KMS-11 (cell line): ENCODE results near the gene LYZ.

Source experiments
- H2AFZ ChIP-seq: fragments of 200-600 bp; sonication (generic); 2 replicates; pipeline ENCODE4 v1.6.1; 2016; ENCODE audit warnings: antibody characterized with exemption, mixed run types, low read depth
- H3K27ac ChIP-seq: fragments of 200-600 bp; sonication (generic); 2 replicates; pipeline ENCODE4 v1.6.1; 2016; ENCODE audit warnings: mild to moderate bottlenecking, mixed run types
- H3K27me3 ChIP-seq: fragments of 200-600 bp; sonication (generic); 2 replicates; pipeline ENCODE4 v1.6.1; 2017; ENCODE audit warnings: mild to moderate bottlenecking, low read depth, mixed run types, moderate library complexity; ENCODE audit not compliant: insufficient read depth
- H3K36me3 ChIP-seq: fragments of 200-600 bp; sonication (generic); 2 replicates; pipeline ENCODE4 v1.6.1; 2017; ENCODE audit warnings: mild to moderate bottlenecking, mixed run types; ENCODE audit not compliant: insufficient read depth
- H3K4me1 ChIP-seq: fragments of 200-600 bp; sonication (generic); 2 replicates; pipeline ENCODE4 v1.6.1; 2016; ENCODE audit warnings: mild to moderate bottlenecking, low read depth, mixed run types; ENCODE audit not compliant: poor library complexity, severe bottlenecking
- H3K4me2 ChIP-seq: fragments of 200-600 bp; sonication (generic); 2 replicates; pipeline ENCODE4 v1.7.0; 2016; ENCODE audit warnings: mild to moderate bottlenecking, mixed run types
- H3K4me3 ChIP-seq: fragments of 200-600 bp; sonication (generic); IDR thresholded peaks from 2 replicates; pipeline ENCODE4 v1.6.1; 2017; ENCODE audit warnings: low read depth, low read length, mixed read lengths; ENCODE audit not compliant: insufficient read depth
- H3K79me2 ChIP-seq: fragments of 200-600 bp; sonication (generic); 2 replicates; pipeline ENCODE4 v1.6.1; 2016; ENCODE audit warnings: low read depth, mixed run types; ENCODE audit not compliant: insufficient read depth
- H3K9ac ChIP-seq: fragments of 200-600 bp; sonication (generic); 2 replicates; pipeline ENCODE4 v1.6.1; 2016; ENCODE audit warnings: mild to moderate bottlenecking, mixed run types
- H4K20me1 ChIP-seq: fragments of 200-600 bp; sonication (generic); 2 replicates; pipeline ENCODE4 v1.6.1; 2016; ENCODE audit warnings: mild to moderate bottlenecking, mixed run types; ENCODE audit not compliant: insufficient read depth
- TF ChIP-seq, protein P1 (sequence below): fragments of 200-600 bp; sonication (generic); conservative IDR thresholded peaks from 2 replicates; pipeline ENCODE4 v1.6.1; 2017; ENCODE audit warnings: low read depth, mild to moderate bottlenecking, antibody characterized with exemption, low read length, moderate library complexity, mixed read lengths

The LYZ gene

DNA sequence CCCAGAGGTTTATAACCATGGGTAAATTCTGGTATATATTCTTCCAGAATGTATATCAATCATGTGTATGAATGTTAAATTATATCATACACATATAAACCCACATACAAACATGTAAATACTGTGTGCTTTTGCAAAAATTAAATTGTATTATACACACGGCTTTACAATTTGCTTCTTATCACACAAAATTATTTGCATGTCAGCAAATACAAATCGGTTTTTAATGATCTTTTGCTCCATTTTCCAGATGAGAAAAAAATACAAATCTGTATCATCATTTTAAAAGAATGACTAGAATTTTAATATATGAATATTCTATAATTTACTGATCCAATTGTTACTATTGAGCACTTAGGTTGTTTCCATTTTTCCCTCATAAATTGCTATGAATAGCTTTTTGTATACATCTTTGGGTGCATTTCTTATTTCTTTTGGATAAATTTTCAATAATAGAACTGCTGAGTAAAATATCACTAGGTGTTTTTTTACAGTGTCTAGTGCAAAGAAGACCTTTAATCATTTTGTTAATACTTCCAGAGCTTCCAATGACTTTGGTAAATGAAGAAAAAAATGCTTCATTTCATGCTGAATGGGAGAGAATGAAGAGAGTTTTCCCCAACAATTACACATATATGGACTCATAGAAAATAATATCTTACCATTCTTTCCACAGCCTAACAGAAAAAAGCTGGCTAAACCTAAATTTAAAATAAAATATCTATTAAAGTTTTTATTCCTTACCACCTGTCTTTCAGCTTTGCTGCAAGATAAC, 3.5 kb downstream of the LYZ start:
- no peaks in the 10 kb centered on the region for H4K20me1 ChIP-seq
- no peak overlapping the region for H3K9ac ChIP-seq
- H3K4me3 ChIP-seq: no peak overlapping the region
- H3K79me2 ChIP-seq: no peaks in the 10 kb centered on the region
- TF ChIP-seq, protein P1, sequence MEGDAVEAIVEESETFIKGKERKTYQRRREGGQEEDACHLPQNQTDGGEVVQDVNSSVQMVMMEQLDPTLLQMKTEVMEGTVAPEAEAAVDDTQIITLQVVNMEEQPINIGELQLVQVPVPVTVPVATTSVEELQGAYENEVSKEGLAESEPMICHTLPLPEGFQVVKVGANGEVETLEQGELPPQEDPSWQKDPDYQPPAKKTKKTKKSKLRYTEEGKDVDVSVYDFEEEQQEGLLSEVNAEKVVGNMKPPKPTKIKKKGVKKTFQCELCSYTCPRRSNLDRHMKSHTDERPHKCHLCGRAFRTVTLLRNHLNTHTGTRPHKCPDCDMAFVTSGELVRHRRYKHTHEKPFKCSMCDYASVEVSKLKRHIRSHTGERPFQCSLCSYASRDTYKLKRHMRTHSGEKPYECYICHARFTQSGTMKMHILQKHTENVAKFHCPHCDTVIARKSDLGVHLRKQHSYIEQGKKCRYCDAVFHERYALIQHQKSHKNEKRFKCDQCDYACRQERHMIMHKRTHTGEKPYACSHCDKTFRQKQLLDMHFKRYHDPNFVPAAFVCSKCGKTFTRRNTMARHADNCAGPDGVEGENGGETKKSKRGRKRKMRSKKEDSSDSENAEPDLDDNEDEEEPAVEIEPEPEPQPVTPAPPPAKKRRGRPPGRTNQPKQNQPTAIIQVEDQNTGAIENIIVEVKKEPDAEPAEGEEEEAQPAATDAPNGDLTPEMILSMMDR: no peak
- H3K4me2 ChIP-seq: no peak overlapping the region
- no peak overlapping the region for H2AFZ ChIP-seq
- H3K36me3 ChIP-seq: no peaks in the 10 kb centered on the region
- H3K27ac ChIP-seq: no peak overlapping the region
- no peaks in the 10 kb centered on the region for H3K4me1 ChIP-seq
- no peaks in the 10 kb centered on the region for H3K27me3 ChIP-seq

DNA sequence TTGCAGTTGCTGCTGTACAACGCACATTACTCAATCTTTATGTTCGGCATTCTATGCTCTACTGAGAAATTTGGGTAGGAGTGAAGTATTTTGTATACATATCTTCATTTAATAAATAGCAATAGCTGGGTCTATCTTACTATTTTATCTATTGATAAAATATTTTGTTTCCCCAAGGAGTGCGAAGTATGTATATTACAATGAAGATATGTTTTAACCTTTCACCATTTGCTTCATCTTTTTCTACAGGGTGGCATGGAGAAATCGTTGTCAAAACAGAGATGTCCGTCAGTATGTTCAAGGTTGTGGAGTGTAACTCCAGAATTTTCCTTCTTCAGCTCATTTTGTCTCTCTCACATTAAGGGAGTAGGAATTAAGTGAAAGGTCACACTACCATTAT, 4.7 kb downstream of the LYZ start:
- peaks cover 11% of the 10 kb centered on the region for H3K4me1 ChIP-seq
- H3K27me3 ChIP-seq: no peaks in the 10 kb centered on the region
- no peak overlapping the region for H3K4me3 ChIP-seq
- TF ChIP-seq, protein P1: no peak
- H3K36me3 ChIP-seq: no peaks in the 10 kb centered on the region
- H3K4me2 ChIP-seq: no peak overlapping the region
- no peak overlapping the region for H2AFZ ChIP-seq
- no peak overlapping the region for H3K9ac ChIP-seq
- H4K20me1 ChIP-seq: no peaks in the 10 kb centered on the region
- H3K27ac ChIP-seq: no peak overlapping the region
- H3K79me2 ChIP-seq: no peaks in the 10 kb centered on the region

DNA sequence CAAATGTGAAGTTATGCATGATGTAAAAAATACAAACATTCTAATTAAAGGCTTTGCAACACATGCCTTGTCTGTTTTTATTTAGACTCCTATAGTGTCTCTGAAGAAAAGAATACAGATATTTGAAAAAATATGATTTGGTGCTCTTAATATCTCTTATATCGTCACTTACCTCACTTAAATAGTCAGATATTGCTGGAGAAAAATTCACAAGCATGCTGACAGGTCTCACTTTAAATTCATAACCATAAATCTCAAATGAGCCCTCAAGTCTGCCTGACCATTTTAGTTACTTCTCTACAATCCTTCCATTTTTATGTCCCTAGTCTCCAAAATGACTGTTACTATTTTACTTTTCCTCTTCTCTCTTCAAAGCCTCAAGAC, 6.0 kb downstream of the LYZ start:
- Histone ChIP-seq H3K4me2 (no peak overlapping the region), H3K27ac (no peak overlapping the region), H3K36me3 (no peaks in the 10 kb centered on the region), H3K27me3 (no peaks in the 10 kb centered on the region), H3K9ac (no peak overlapping the region), H4K20me1 (no peaks in the 10 kb centered on the region), H2AFZ (no peak overlapping the region), H3K4me1 (peaks cover 20% of the 10 kb centered on the region), H3K4me3 (no peak overlapping the region), H3K79me2 (no peaks in the 10 kb centered on the region)
- TF ChIP-seq, protein P1: no peak

DNA sequence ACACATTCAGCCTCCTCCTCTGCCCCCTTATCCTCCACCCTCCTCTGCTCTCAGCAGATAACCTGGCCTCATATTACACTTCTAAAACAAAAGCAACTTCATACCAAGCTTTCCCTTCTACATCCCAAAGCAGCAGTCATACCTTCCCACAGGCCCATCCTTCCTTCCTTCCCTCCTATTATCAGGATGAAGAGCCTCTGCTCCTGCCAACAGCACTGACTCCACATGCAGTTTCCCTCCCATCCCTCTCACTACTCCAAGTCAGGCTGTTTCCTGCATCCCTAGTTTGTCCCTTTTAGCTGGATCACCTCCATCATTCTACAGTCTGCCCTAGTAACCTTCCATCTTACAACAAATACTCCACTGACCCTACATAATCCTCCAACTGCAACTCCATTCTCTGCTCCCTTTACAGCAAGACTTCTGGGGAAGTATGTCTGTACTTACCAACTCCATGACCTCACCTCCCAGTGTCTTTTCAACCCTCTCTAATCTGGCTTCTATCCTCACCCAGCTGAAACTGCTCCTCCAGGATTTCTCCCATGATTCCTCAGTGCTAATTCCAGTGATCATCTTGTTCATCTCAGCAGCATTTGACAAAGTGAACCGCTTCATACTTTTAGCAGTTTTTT, 6.5 kb downstream of the LYZ start:
- H2AFZ ChIP-seq: no peak overlapping the region
- no peaks in the 10 kb centered on the region for H3K27me3 ChIP-seq
- H3K27ac ChIP-seq: no peak overlapping the region
- no peak overlapping the region for H3K9ac ChIP-seq
- TF ChIP-seq, protein P1: no peak
- H3K36me3 ChIP-seq: no peaks in the 10 kb centered on the region
- peaks cover 23% of the 10 kb centered on the region for H3K4me1 ChIP-seq
- no peaks in the 10 kb centered on the region for H3K79me2 ChIP-seq
- no peak overlapping the region for H3K4me2 ChIP-seq
- no peak overlapping the region for H3K4me3 ChIP-seq
- no peaks in the 10 kb centered on the region for H4K20me1 ChIP-seq
